Choroid plexus epithelial cell (primary cell): ENCODE results near the gene NOP14.

Source experiments
- DNase-seq: peaks from one replicate; pipeline ENCODE4 v3.0.0-alpha.2; 2010; ENCODE audit warnings: low read depth
- H3K4me3 ChIP-seq: 2 replicates; pipeline ENCODE4 v1.5.1; 2011; ENCODE audit warnings: low read depth, mild to moderate bottlenecking, control low read depth, low read length, moderate library complexity
- CTCF ChIP-seq: conservative IDR thresholded peaks from 2 replicates; pipeline ENCODE4 v1.5.1; 2011; ENCODE audit warnings: low read depth, mild to moderate bottlenecking, control low read depth, inconsistent platforms, low read length, moderate library complexity

Gene NOP14

DNA sequence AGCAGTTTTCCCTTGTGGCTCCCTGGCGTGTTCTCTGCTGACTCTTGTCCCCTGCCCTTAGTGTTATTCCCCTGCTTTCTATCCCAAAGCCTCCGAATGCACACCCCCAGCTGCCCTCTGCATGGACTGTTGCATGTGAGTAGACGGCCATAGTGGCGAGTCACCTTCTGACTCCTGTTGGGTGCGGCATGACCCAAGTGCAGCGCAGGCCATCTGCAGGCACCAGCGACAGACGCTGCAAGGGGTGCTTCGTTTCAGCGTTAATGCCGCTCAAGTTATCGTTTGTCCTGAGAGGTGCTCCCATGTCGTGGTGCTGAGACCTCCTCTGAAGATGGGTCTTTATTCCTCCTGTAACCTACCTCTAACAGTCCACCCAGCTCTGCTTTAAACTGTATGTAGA lies 57.7 kb downstream of the NOP14 start:
- DNase-seq = no peak
- no peak overlapping the region for H3K4me3 ChIP-seq
- TF ChIP-seq CTCF = no peak

GRCh38 chr4:2902126-2902525 lies 61.1 kb downstream of the NOP14 start:
- DNase-seq = peak; percentile 39
- no peak for TF ChIP-seq CTCF
- H3K4me3 ChIP-seq = no peak overlapping the region

- H3K4me3 ChIP-seq = no peak overlapping the region
- TF ChIP-seq CTCF = no peak
- no peak for DNase-seq
Observed at GRCh38 chr4:2901186-2901585, 62.0 kb downstream of the NOP14 start.

GRCh38 chr4:2900741-2901140 lies 62.5 kb downstream of the NOP14 start:
- DNase-seq = no peak
- no peak overlapping the region for H3K4me3 ChIP-seq
- no peak for TF ChIP-seq CTCF

- no peak overlapping the region for H3K4me3 ChIP-seq
- DNase-seq = no peak
- no peak for TF ChIP-seq CTCF
Observed at GRCh38 chr4:2898001-2898400, 65.2 kb downstream of the NOP14 start.

GRCh38 chr4:2893772-2894171 lies 69.4 kb downstream of the NOP14 start:
- no peak for DNase-seq
- no peak for TF ChIP-seq CTCF
- no peak overlapping the region for H3K4me3 ChIP-seq

DNA sequence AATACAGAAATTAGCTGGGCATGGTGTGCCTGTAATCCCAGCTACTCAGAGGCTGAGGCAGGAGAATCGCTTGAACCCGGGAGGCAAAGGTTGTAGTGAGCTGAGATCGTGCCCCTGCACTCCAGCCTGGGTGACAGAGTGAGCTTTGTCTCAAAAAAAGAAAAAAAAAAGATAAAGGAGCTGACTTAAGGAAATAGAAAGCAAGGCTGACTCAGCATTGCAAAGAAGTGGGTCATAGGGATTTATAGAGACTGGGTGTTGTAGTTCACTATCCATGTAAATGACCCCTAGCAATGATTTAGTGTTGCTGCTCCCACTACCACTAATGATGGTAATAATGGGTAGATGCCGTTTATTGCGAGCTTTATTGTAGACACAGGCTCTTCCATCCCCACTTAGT lies 71.9 kb downstream of the NOP14 start:
- no peak for TF ChIP-seq CTCF
- DNase-seq = peak; percentile 72
- no peak overlapping the region for H3K4me3 ChIP-seq
